Activated T-helper 17 cell treated with anti-CD3 and anti-CD28 coated beads, Interleukin-2, amount 50 U/mL, for 72 hours (primary cell): Measurements from ENCODE around the gene ST3GAL6. TPM values are rescaled to one million over a fixed set of nuclear protein-coding genes. Genes with fewer than 3 reads are reported as not detected.

Experiments used
- total RNA-seq, 2 donors: library from RNA; stranded (reverse); gene quantifications; one replicate each; pipeline ENCODE4 v1.2.3, GENCODE V29; 2022

Gene ST3GAL6
- total RNA-seq, 2 donors from 2014 or later, result not detected

Other genes with a start within 250 kb of the ST3GAL6 start
- gene CLDND1, start 240.4 kb upstream of the ST3GAL6 start, total RNA-seq, result 100 to 1,000 TPM; 300 to 381 TPM
- 10 to 100 TPM; 24.0 to 52.1 TPM for gene GPR15, start 231.4 kb upstream of the ST3GAL6 start, total RNA-seq
- 10 to 100 TPM; 64.2 to 75.9 TPM for gene CPOX, start 169.7 kb upstream of the ST3GAL6 start, total RNA-seq
- 1 to 10 TPM; 2.5 to 3.6 TPM for gene DCBLD2, start 138.4 kb downstream of the ST3GAL6 start, total RNA-seq